HL-60 (cell line): Measurements from ENCODE around the gene MARCKSL1.
"Not testable (repeated sequence)": the region's sequence is repeated elsewhere in the genome, so short reads cannot be mapped to it uniquely, and the experiment has no call there.

ENCODE experiments used
- DNase-seq, 2 experiments: peaks; one replicate each; pipeline ENCODE4 v3.0.0-alpha.2; 2010 to 2020; ENCODE audit warnings: low read depth in 1 of 2, low spot score in 1 of 2
- H3K27ac ChIP-seq: fragments of 250-450 bp; sonication (Bioruptor Pico); replicated peaks from 2 replicates; pipeline ENCODE4 v1.5.1; 2020; ENCODE audit warnings: mild to moderate bottlenecking, moderate library complexity
- H3K27me3 ChIP-seq: fragments of 250-450 bp; sonication (Bioruptor Pico); 2 replicates; pipeline ENCODE4 v1.5.1; 2021; ENCODE audit warnings: mild to moderate bottlenecking, moderate library complexity; ENCODE audit not compliant: insufficient read depth, poor library complexity, severe bottlenecking
- H3K4me3 ChIP-seq: replicated peaks from 2 replicates; pipeline ENCODE4 v1.5.1; 2011; ENCODE audit warnings: mild to moderate bottlenecking, control low read depth, low read length; ENCODE audit not compliant: insufficient read depth
- CTCF ChIP-seq: IDR thresholded peaks from one replicate; pipeline ENCODE4 v1.5.1; 2011; ENCODE audit warnings: low read length, control low read depth, inconsistent platforms; ENCODE audit not compliant: insufficient read depth
- GABPA ChIP-seq: IDR thresholded peaks from 2 replicates; pipeline ENCODE4 v1.6.1; 2012; ENCODE audit warnings: low read depth
- POLR2AphosphoS5 ChIP-seq: IDR thresholded peaks from 2 replicates; pipeline ENCODE4 v1.6.1; 2012; ENCODE audit warnings: low read depth
- REST ChIP-seq: IDR thresholded peaks from 2 replicates; pipeline ENCODE4 v1.6.1; 2012; ENCODE audit warnings: low read depth; ENCODE audit not compliant: insufficient replicate concordance
- SPI1 ChIP-seq: IDR thresholded peaks from 2 replicates; pipeline ENCODE4 v1.6.1; 2012; ENCODE audit warnings: low read depth, mild to moderate bottlenecking, borderline replicate concordance

Gene MARCKSL1

GRCh38 chr1:32299327-32299726, 36.7 kb downstream of the MARCKSL1 start:
- no peak for DNase-seq
- Histone ChIP-seq H3K4me3 (no peak overlapping the region), H3K27me3 (no peaks in the 10 kb centered on the region), H3K27ac (no peak overlapping the region)
- TF ChIP-seq CTCF (no peak), GABPA (no peak), POLR2AphosphoS5 (no peak), REST (no peak), SPI1 (no peak)

GRCh38 chr1:32298211-32298610, 37.8 kb downstream of the MARCKSL1 start:
- DNase-seq, H3K4me3 ChIP-seq, H3K27me3 ChIP-seq, H3K27ac ChIP-seq: not testable (repeated sequence)

- DNase-seq = peak; percentile 98 to 99
- peak; percentile 58 for TF ChIP-seq REST
- TF ChIP-seq POLR2AphosphoS5 = peak; percentile 79
- TF ChIP-seq GABPA = peak; percentile 20; the same call in 1 of the 2 replicates
- no peak for TF ChIP-seq SPI1
- no peak for TF ChIP-seq CTCF
- no peaks in the 10 kb centered on the region for H3K27me3 ChIP-seq
- H3K4me3 ChIP-seq = peak within 1 kb of the TSS; percentile 90
- peak within 1 kb of the TSS; percentile 89 for H3K27ac ChIP-seq
These were observed 44.1 kb downstream of the MARCKSL1 start, which contains the start of gene HDAC1 for GRCh38 chr1:32291708-32292538. TSS of gene HDAC1 (plus strand) at chr1:32292083. CDS start at chr1:32292170, 87 bp downstream.

- H3K27me3 ChIP-seq = no peaks in the 10 kb centered on the region
- H3K4me3 ChIP-seq = peak overlapping the region; percentile 90
- no peak for TF ChIP-seq CTCF
- TF ChIP-seq REST = no peak
- no peak for TF ChIP-seq SPI1
- no peak for TF ChIP-seq GABPA
- TF ChIP-seq POLR2AphosphoS5 = no peak
- peak overlapping the region; percentile 89 for H3K27ac ChIP-seq
- DNase-seq = no peak
These were observed 44.8 kb downstream of the MARCKSL1 start for GRCh38 chr1:32291145-32291707.
